Measurements from ENCODE around the gene PTH. TPM values are rescaled to one million over a fixed set of nuclear protein-coding genes. Genes with fewer than 3 reads are reported as not detected.

The PTH gene
- total RNA-seq, 1 experiment from 2014 or later = not detected

DNA sequence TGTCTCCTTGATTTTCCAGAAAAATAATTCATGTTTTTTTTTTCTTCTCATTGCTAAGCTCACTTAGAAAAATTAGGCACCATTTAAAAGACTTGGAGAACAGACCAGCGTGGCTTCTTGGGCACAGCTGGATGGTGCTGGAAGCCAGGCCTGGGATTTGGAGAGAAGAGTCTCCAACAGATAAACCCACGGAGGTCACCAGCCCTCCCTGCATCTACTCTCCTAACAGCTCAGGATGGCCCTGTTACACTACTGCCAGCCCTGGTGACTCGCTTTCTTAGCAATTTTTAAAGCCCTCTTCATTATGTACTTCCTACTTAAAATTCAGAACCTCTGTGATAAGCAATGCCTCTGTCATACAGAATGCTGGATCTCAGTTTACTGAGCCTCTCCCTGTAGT is 1.7 kb downstream of the PTH start:
- H3K9me2 ChIP-seq (ENCODE audit: insufficient read depth) = no peaks in the 10 kb centered on the region
- H3K4me3 ChIP-seq (replicated peaks in 1 of 2; ENCODE audit: low read depth in 1 of 2, low read length in 2 of 2) = no peak overlapping the region
- RAD21 ChIA-PET (ENCODE audit: low non-redundant PET in 1 of 2, low total read pairs in 2 of 2, uncharacterized antibody in 2 of 2, unreplicated experiment in 2 of 2) = no interaction called here
- DNase-seq (ENCODE audit: low read depth, low spot score) = no peak
- no peaks in the 10 kb centered on the region for H3K4me1 ChIP-seq (ENCODE audit: control insufficient read depth in 1 of 2, insufficient read depth in 2 of 2, low read length in 2 of 2)
- H2AFZ ChIP-seq (ENCODE audit: low read depth, low read length, poor library complexity, severe bottlenecking) = no peak overlapping the region
- no peaks in the 10 kb centered on the region for H4K20me1 ChIP-seq (ENCODE audit: insufficient read depth)
- intact Hi-C loops (cut with micrococcal nuclease) = no loop called here
- BruUV-seq (replicated peaks) = no TSS peak
- CTCF ChIA-PET = no interaction called here
- POLR2A ChIA-PET = no interaction called here
- no peaks in the 10 kb centered on the region for H3K9me3 ChIP-seq (ENCODE audit: control insufficient read depth in 1 of 2, insufficient read depth in 1 of 2, low read depth in 1 of 2, low read length in 2 of 2)
- no peak overlapping the region for H3K9ac ChIP-seq (ENCODE audit: low read length)
- no peaks in the 10 kb centered on the region for H3K79me2 ChIP-seq (ENCODE audit: insufficient read depth, low read length)
- H3K36me3 ChIP-seq (ENCODE audit: control insufficient read depth in 1 of 2, insufficient read depth in 2 of 2, low read length in 2 of 2) = no peaks in the 10 kb centered on the region
- H3K27me3 ChIP-seq (ENCODE audit: insufficient read depth, low read length) = no peaks in the 10 kb centered on the region
- no peak for ATAC-seq
- TF ChIP-seq JUND (IDR thresholded peaks at IDR 0.05) = no peak
- TF ChIP-seq SRF (IDR thresholded peaks at IDR 0.05; ENCODE audit: low read depth) = no peak
- no peak for TF ChIP-seq CBX3 (IDR thresholded peaks at IDR 0.05; ENCODE audit: low read depth)
- TF ChIP-seq POLR2A (IDR thresholded peaks at IDR 0.05; ENCODE audit: borderline replicate concordance, extremely low read depth, insufficient read depth, insufficient read length) = no peak
- TF ChIP-seq SIN3A (IDR thresholded peaks at IDR 0.05; ENCODE audit: low read depth) = no peak
- no peak for TF ChIP-seq ELF1 (IDR thresholded peaks at IDR 0.05; ENCODE audit: borderline replicate concordance, low read depth)
- TF ChIP-seq, protein P1, sequence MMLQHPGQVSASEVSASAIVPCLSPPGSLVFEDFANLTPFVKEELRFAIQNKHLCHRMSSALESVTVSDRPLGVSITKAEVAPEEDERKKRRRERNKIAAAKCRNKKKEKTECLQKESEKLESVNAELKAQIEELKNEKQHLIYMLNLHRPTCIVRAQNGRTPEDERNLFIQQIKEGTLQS (IDR thresholded peaks at IDR 0.05) = no peak
- no peak for TF ChIP-seq SP1 (IDR thresholded peaks at IDR 0.05; ENCODE audit: low read depth)
- TF ChIP-seq, protein P2, sequence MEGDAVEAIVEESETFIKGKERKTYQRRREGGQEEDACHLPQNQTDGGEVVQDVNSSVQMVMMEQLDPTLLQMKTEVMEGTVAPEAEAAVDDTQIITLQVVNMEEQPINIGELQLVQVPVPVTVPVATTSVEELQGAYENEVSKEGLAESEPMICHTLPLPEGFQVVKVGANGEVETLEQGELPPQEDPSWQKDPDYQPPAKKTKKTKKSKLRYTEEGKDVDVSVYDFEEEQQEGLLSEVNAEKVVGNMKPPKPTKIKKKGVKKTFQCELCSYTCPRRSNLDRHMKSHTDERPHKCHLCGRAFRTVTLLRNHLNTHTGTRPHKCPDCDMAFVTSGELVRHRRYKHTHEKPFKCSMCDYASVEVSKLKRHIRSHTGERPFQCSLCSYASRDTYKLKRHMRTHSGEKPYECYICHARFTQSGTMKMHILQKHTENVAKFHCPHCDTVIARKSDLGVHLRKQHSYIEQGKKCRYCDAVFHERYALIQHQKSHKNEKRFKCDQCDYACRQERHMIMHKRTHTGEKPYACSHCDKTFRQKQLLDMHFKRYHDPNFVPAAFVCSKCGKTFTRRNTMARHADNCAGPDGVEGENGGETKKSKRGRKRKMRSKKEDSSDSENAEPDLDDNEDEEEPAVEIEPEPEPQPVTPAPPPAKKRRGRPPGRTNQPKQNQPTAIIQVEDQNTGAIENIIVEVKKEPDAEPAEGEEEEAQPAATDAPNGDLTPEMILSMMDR (IDR thresholded peaks at IDR 0.05 in 2 of 3, conservative IDR thresholded peaks at IDR 0.05 in 1 of 3; ENCODE audit: borderline replicate concordance in 1 of 3, insufficient read depth in 1 of 3, low read depth in 2 of 3, low read length in 2 of 3) = no peak
- TF ChIP-seq CEBPB (IDR thresholded peaks at IDR 0.05; ENCODE audit: low read depth) = no peak
- H3K27ac ChIP-seq (ENCODE audit: low read depth, low read length) = no peak overlapping the region
- no peak overlapping the region for H3K4me2 ChIP-seq (ENCODE audit: low read length)

DNA sequence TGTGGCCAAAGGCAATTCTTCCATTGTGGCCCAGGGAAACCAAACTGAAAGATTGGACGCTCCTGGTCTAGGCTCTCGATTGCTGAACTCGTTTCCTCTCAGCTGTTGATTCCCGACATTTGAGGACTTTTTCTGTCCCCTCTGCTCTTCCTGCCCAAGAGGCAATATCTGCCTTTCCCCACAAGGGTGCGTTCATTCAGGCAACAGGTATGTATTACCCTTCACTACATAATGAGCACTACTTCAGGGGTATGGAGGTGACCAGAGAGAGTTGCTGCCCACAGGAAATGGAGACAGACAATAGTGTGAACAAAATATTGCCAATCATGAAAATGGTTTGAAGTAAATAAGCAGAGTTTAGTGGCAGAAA is 8.2 kb downstream of the PTH start:
- H3K4me3 ChIP-seq (replicated peaks in 1 of 2; ENCODE audit: low read depth in 1 of 2, low read length in 2 of 2) = no peak overlapping the region
- H3K27ac ChIP-seq (ENCODE audit: low read depth, low read length) = no peak overlapping the region
- RAD21 ChIA-PET (ENCODE audit: low non-redundant PET in 1 of 2, low total read pairs in 2 of 2, uncharacterized antibody in 2 of 2, unreplicated experiment in 2 of 2) = no interaction called here
- no peaks in the 10 kb centered on the region for H4K20me1 ChIP-seq (ENCODE audit: insufficient read depth)
- DNase-seq (ENCODE audit: low read depth, low spot score) = peak; percentile 8
- no peak for TF ChIP-seq EGR1 (IDR thresholded peaks at IDR 0.05; ENCODE audit: low read depth)
- no peak for TF ChIP-seq SIN3A (IDR thresholded peaks at IDR 0.05; ENCODE audit: low read depth)
- TF ChIP-seq ZFX (IDR thresholded peaks at IDR 0.05) = no peak
- TF ChIP-seq RAD21 (IDR thresholded peaks at IDR 0.05; ENCODE audit: low read depth) = peak; percentile 31; the same call in 1 of the 2 replicates
- no peak for TF ChIP-seq ZNF274 (IDR thresholded peaks at IDR 0.05; ENCODE audit: low read depth, low read length)
- TF ChIP-seq, protein P2 (IDR thresholded peaks at IDR 0.05 in 2 of 3, conservative IDR thresholded peaks at IDR 0.05 in 1 of 3; ENCODE audit: borderline replicate concordance in 1 of 3, insufficient read depth in 1 of 3, low read depth in 2 of 3, low read length in 2 of 3) = peak; percentile 19 to 64 (median 52); a peak in 5 of 6 replicates
- H3K9me3 ChIP-seq (ENCODE audit: control insufficient read depth in 1 of 2, insufficient read depth in 1 of 2, low read depth in 1 of 2, low read length in 2 of 2) = no peaks in the 10 kb centered on the region
- POLR2A ChIA-PET = no interaction called here
- no TSS peak for BruUV-seq (replicated peaks)
- intact Hi-C loops (cut with micrococcal nuclease) = no loop called here
- H3K4me2 ChIP-seq (ENCODE audit: low read length) = no peak overlapping the region
- no peaks in the 10 kb centered on the region for H3K79me2 ChIP-seq (ENCODE audit: insufficient read depth, low read length)
- no peaks in the 10 kb centered on the region for H3K27me3 ChIP-seq (ENCODE audit: insufficient read depth, low read length)
- H3K9me2 ChIP-seq (ENCODE audit: insufficient read depth) = no peaks in the 10 kb centered on the region
- peak; percentile 94 for ATAC-seq
- H3K36me3 ChIP-seq (ENCODE audit: control insufficient read depth in 1 of 2, insufficient read depth in 2 of 2, low read length in 2 of 2) = no peaks in the 10 kb centered on the region
- no peaks in the 10 kb centered on the region; a peak in 1 of 4 replicates for H3K4me1 ChIP-seq (ENCODE audit: control insufficient read depth in 1 of 2, insufficient read depth in 2 of 2, low read length in 2 of 2)
- H3K9ac ChIP-seq (ENCODE audit: low read length) = no peak overlapping the region
- CTCF ChIA-PET = interaction anchor here (0.5 to 2.4 kb wide), 6 partner anchors 9 to 574 kb away, joined by 3 to 6 read pairs (median 3); no protein-coding TSS in a partner anchor
- peak overlapping the region; percentile 16 for H2AFZ ChIP-seq (ENCODE audit: low read depth, low read length, poor library complexity, severe bottlenecking)

All from HCT116 (cell line).